ENCODE measurements around the gene TMPRSS7. TPM values are rescaled to one million over a fixed set of nuclear protein-coding genes. Genes with fewer than 3 reads are reported as not detected.

The TMPRSS7 gene
- polyA plus RNA-seq, 1 of the 3 experiments (the other 2 are of a cell fraction), result 0.02 TPM

DNA sequence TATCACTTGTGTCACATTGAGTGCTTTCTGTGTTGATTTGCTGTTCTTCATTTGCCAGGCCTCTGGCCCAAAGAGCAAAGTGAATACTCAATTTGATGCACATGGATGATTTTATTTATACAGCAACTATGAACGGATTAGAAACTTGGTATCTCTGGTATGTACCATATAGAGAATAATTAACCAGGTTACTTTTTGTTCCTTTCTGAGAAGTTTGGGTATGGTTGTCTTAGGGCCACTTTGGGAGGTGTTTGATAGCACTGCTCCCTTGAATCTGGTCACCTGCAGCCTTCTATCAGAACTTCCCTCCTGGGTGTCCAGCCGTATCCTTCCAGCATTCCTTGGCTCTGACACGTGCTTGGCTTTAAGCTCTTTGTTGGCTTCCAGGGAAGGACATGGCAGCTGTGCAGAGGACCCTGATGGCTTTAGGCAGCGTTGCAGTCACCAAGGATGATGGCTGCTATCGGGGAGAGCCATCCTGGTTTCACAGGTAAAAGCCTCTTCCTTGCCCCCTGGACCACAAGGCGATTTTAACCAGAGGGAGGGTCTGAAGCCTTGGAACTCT lies 23.1 kb upstream of the TMPRSS7 start:
- ChIA-PET CTCF (interaction anchor here (1.4 to 7.3 kb wide), 5 partner anchors 10 to 293 kb away, joined by 4 to 90 read pairs (median 14); no protein-coding TSS in a partner anchor), POLR2A (no interaction called here)
- Histone ChIP-seq H3K27ac (ENCODE audit: low read depth in 2 of 2, low read length in 1 of 2) (no peak overlapping the region; a peak in 1 of 4 replicates), H3K9ac (no peak overlapping the region), H4K20me1 (ENCODE audit: insufficient read depth) (no peaks in the 10 kb centered on the region), H3K4me1 (ENCODE audit: control insufficient read depth in 1 of 2, insufficient read depth in 2 of 2, low read depth in 1 of 2, low read length in 1 of 2) (peaks cover 12 to 14% of the 10 kb centered on the region in 2 experiments; a peak in 2 of 4 replicates), H3K4me3 (ENCODE audit: low read depth in 2 of 2, low read length in 1 of 2) (no peak overlapping the region), H3K9me3 (no peaks in the 10 kb centered on the region), H3K79me2 (ENCODE audit: insufficient read depth) (no peaks in the 10 kb centered on the region), H3K4me2 (no peak overlapping the region), H3K9me2 (no peaks in the 10 kb centered on the region), H2AFZ (ENCODE audit: low read depth) (no peak overlapping the region), H3F3A (replicated peaks; ENCODE audit: insufficient read depth) (no peaks in the 10 kb centered on the region), H3K36me3 (replicated peaks in 1 of 2; ENCODE audit: control insufficient read depth in 1 of 2, insufficient read depth in 2 of 2, low read length in 1 of 2) (peaks cover 0 to 24% of the 10 kb centered on the region in 2 experiments), H3K27me3 (ENCODE audit: insufficient read depth) (no peaks in the 10 kb centered on the region)
- TF ChIP-seq TCF12 (IDR thresholded peaks at IDR 0.05), result no peak
- no peak for TF ChIP-seq GATA2 (CRISPR knock-in tag; IDR thresholded peaks at IDR 0.05)
- TF ChIP-seq, protein P1, sequence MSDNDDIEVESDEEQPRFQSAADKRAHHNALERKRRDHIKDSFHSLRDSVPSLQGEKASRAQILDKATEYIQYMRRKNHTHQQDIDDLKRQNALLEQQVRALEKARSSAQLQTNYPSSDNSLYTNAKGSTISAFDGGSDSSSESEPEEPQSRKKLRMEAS (IDR thresholded peaks at IDR 0.05; ENCODE audit: low read depth), result no peak
- TF ChIP-seq PBX3 (IDR thresholded peaks at IDR 0.05), result no peak
- no peak for TF ChIP-seq USF1 (IDR thresholded peaks at IDR 0.05; ENCODE audit: borderline replicate concordance, low read depth)
- TF ChIP-seq YY1 (IDR thresholded peaks at IDR 0.05; ENCODE audit: low read depth), result no peak
- TF ChIP-seq MEF2A (IDR thresholded peaks at IDR 0.05; ENCODE audit: borderline replicate concordance, low read depth), result no peak
- TF ChIP-seq NFIC (IDR thresholded peaks at IDR 0.05; ENCODE audit: borderline replicate concordance), result no peak
- TF ChIP-seq EZH2phosphoT487 (IDR thresholded peaks at IDR 0.05; ENCODE audit: borderline replicate concordance, low read depth), result no peak
- no peak for TF ChIP-seq GABPA (IDR thresholded peaks at IDR 0.05; ENCODE audit: low read depth)
- TF ChIP-seq, protein P2, sequence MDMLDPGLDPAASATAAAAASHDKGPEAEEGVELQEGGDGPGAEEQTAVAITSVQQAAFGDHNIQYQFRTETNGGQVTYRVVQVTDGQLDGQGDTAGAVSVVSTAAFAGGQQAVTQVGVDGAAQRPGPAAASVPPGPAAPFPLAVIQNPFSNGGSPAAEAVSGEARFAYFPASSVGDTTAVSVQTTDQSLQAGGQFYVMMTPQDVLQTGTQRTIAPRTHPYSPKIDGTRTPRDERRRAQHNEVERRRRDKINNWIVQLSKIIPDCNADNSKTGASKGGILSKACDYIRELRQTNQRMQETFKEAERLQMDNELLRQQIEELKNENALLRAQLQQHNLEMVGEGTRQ (IDR thresholded peaks at IDR 0.05; ENCODE audit: borderline replicate concordance, low read depth, low read length), result no peak
- TF ChIP-seq RXRA (IDR thresholded peaks at IDR 0.05; ENCODE audit: borderline replicate concordance, low read depth), result no peak
- TF ChIP-seq POLR2AphosphoS5 (IDR thresholded peaks at IDR 0.05; ENCODE audit: low read depth, low read length), result no peak
- 77% methylated on average over 6 of the region's 6 CpGs for WGBS (ENCODE audit: low lambda C conversion rate)
- DNase-seq, result no peak

All from SK-N-SH (cell line).